Measurements from ENCODE around the gene PRDX1.

DNA sequence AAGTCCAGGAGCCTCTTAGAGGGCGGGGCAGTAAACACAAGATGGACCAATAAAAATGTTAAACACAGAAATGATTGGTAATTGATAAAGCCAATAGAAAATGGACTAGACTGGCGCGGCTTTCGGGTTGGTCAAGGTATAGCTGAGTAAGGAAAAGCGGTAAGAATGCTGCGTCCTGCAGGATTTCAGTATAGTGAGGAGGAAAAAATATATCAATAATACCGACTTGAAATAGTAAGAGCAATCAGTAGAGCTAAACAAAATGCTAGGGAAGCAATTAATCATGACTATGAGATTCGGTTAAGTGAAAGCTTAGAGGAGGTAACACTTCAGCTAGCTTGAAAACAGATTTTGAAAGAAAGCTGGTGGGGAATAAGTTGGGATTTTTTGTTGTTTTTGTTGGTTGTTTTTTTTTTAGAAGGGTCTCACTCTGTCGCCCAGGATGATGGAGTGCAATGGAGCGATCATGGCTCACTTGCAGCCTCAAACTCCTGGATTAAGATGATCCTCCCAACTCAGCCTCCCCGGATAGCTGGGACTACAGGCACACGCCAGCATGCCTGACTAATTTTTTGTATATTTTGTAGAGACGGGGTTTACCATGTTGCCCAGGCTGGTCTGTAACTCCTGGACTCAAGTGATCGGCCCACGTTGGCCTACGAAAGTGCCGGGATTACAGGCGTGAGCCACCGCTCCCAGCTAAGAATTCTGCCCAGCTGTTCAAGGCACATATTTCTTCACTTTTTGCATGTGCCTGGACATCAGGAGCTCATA is 30.0 kb downstream of the PRDX1 start:
- TF ChIP-seq EZH2 (IDR thresholded peaks at IDR 0.05; ENCODE audit: borderline replicate concordance, low read depth, low read length, severe bottlenecking) = no peak
- TF ChIP-seq, protein P1, sequence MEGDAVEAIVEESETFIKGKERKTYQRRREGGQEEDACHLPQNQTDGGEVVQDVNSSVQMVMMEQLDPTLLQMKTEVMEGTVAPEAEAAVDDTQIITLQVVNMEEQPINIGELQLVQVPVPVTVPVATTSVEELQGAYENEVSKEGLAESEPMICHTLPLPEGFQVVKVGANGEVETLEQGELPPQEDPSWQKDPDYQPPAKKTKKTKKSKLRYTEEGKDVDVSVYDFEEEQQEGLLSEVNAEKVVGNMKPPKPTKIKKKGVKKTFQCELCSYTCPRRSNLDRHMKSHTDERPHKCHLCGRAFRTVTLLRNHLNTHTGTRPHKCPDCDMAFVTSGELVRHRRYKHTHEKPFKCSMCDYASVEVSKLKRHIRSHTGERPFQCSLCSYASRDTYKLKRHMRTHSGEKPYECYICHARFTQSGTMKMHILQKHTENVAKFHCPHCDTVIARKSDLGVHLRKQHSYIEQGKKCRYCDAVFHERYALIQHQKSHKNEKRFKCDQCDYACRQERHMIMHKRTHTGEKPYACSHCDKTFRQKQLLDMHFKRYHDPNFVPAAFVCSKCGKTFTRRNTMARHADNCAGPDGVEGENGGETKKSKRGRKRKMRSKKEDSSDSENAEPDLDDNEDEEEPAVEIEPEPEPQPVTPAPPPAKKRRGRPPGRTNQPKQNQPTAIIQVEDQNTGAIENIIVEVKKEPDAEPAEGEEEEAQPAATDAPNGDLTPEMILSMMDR (IDR thresholded peaks at IDR 0.05; ENCODE audit: borderline replicate concordance, extremely low read depth, low read length, poor library complexity, severe bottlenecking) = no peak

Data from DND-41 (cell line).